Omental fat pad (tissue), 4 donors: Measurements from ENCODE around the gene ZNF652. TPM values are rescaled to one million over a fixed set of nuclear protein-coding genes. Genes with fewer than 3 reads are reported as not detected.

Source experiments
- ATAC-seq: fragments of 150-250 bp; one replicate; pipeline ENCODE4 v1.9.1; 2016; ENCODE audit warnings: mild to moderate bottlenecking, moderate library complexity; ENCODE audit not compliant: low FRiP score
- DNase-seq: peaks from one replicate; pipeline ENCODE4 v3.0.0-alpha.2; 2019; ENCODE audit warnings: low spot score
- CTCF ChIP-seq, 3 donors: fragments of 450-650 bp; IDR thresholded peaks; one replicate each; pipeline ENCODE4 v1.5.1; 2016 to 2017; ENCODE audit warnings: antibody characterized with exemption in 3 of 3, mild to moderate bottlenecking in 3 of 3, moderate library complexity in 2 of 3
- total RNA-seq, 4 donors: library from RNA; depleted of rRNA; stranded (reverse); fragments of >200 nt; gene quantifications; one replicate each; pipeline ENCODE4 v1.1.0, GENCODE V29; 2016

ZNF652 gene
- total RNA-seq, 4 donors from 2014 or later: 22.9 to 50.0 (median 31.0) TPM

DNA sequence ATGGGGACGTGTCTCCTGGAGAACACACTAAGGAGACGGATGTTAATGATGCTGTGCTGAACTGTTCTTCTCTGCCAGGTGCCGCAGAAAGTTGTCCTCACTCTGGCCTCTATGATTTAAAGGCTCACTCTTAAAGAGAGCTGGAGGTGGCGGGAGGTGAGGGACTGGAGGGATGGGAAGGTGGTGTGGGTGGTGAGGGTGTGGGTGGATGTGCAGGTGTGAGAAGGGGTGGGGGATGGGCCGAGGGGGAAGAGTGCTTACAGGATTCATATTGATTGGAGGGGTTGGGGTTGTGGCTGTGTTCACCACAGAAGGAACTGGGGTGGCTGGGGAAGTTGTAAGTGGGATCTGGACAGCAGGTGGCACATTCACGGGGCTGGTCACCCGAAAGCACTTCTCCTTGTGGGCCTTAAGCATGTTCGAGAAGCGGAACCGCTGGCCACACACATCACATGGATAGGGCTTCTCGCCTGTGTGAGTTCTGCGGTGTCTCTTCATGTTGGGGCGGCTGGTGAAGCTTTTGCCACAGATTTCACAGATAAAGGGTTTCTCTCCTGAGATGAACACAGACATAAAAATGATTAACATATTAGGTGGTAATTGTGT lies 63.6 kb downstream of the ZNF652 start:
- no peak for ATAC-seq
- no peak for DNase-seq

DNA sequence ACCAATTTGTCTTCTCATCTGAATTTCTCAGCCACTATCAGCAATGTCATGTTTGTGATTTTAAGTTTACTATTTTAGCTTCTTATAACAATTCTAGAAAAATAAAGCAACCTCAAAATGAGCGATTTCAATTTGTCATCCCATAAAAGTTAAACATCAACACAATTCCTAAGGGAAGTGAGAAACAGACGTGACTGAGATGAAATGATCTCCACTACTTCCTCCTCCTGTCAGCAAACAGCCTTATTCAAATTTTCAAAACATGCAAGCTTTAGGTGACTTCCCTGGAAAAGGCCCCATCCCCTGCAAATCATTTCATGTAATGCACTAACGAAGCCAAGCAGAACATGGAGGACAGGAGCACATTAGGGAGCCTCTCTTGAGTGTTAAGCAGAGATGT lies 64.9 kb downstream of the ZNF652 start:
- no peak for DNase-seq
- ATAC-seq: no peak
- no peak for TF ChIP-seq CTCF (IDR thresholded peaks at IDR 0.05)

More for the DNA sequence above, 63.6 kb downstream of the ZNF652 start:
- no peak for TF ChIP-seq CTCF (IDR thresholded peaks at IDR 0.05)

DNA sequence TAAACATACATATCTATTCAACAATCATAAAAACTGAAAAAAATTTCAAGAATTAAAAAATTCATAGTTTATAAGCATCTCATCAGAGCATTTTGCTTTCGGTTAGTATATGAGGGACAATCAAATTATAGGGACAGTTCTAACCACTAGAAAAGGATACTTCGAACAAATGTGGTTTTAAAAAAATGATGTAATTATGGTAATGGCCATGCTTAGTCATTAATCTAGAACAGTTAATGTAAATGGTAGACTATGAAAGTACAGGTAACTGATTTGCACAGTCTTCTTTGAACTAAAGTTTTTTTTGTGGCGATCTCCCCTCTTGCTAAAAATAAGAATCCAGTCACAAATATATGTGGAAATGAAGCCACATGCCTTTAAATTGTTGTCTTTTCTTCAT lies 67.9 kb downstream of the ZNF652 start:
- DNase-seq (no peak), ATAC-seq (no peak)
- TF ChIP-seq CTCF (IDR thresholded peaks at IDR 0.05): no peak

DNA sequence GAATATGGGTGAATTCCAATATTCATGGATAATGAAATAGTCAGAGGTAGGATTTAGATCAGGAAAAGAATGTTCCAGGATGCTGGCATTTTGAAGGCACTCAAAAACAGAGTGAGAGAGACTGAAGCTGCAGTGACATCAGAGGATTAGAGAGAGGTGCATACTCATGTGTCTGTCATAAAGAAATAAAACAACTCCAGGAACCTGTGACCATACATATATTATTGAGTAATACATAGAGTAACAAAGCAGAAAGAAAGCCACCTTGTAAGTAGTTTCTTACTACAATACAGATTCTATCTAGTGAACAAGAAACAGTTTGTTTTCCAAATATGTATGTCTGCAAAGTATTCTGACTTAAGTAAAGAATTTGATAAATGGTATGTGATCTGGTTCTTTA lies 69.1 kb downstream of the ZNF652 start:
- TF ChIP-seq CTCF (IDR thresholded peaks at IDR 0.05): no peak
- ATAC-seq (no peak), DNase-seq (no peak)

- DNase-seq (no peak), ATAC-seq (no peak)
- no peak for TF ChIP-seq CTCF (IDR thresholded peaks at IDR 0.05)
These were observed 70.1 kb downstream of the ZNF652 start for GRCh38 chr17:49291929-49292328.

GRCh38 chr17:49290690-49291359 lies 71.2 kb downstream of the ZNF652 start:
- DNase-seq (no peak), ATAC-seq (no peak)
- no peak for TF ChIP-seq CTCF (IDR thresholded peaks at IDR 0.05)

- DNase-seq: no peak
- no peak for ATAC-seq
- no peak for TF ChIP-seq CTCF (IDR thresholded peaks at IDR 0.05)
These were observed 73.7 kb downstream of the ZNF652 start for GRCh38 chr17:49288388-49288787.
